GM21723 (cell line): ENCODE measurements around the gene PSD4.

Experiments
- ATAC-seq: cut with Tn5 transposase; IDR thresholded peaks from one replicate; pipeline ENCODE4 v1.9.1; 2021; ENCODE audit warnings: mild to moderate bottlenecking, moderate library complexity; ENCODE audit not compliant: unreplicated experiment

The PSD4 gene

DNA sequence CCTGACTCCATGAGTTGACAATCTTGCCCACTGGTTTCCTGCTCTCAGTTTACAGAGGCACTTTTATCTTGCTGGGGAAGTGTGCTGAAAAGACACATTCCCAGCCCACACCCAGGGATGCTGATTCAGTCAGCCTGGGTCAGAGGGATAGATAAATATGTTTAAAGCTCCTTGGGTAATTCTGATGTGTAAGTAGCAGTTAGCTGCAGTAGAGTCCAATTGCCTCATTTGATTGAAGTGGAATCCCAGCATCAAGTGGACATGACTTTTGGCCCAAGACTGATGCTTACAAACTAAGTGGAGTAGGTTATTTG, 29.4 kb downstream of the PSD4 start:
- ATAC-seq: no peak

DNA sequence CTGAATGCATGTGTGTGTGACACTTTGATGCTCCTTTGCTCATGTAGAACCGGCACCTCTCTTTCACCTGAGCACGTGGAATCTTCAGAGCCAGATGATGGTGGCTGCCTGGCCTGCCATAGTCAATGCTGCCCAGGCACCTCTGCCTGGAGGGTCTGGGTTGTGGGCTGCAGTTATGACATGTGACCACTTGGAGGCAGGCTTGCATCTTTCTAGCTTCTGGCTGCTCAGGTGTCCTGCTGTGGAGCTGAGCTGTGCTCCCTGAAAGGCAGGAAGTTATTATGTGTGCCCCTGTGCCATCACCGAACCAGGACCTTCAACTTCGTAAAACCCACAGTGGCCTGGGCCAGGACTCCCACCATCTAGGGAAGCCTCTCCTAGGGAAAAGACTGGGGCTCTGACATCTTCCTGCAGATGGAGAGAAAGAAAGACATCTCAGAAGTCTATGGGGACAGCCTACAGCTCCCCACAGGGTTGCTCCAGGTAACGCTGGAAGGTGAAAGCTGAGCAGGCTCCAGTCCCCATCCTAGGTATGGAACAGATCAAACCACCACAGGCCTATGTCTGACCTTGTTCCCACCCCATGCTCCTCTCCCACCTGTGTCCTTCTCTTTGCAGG, 30.2 kb downstream of the PSD4 start:
- peak; percentile 69 for ATAC-seq

GRCh38 chr2:113206251-113206650, 32.5 kb downstream of the PSD4 start:
- ATAC-seq: no peak

- ATAC-seq: no peak
Measured at GRCh38 chr2:113207021-113207420, 33.2 kb downstream of the PSD4 start.

DNA sequence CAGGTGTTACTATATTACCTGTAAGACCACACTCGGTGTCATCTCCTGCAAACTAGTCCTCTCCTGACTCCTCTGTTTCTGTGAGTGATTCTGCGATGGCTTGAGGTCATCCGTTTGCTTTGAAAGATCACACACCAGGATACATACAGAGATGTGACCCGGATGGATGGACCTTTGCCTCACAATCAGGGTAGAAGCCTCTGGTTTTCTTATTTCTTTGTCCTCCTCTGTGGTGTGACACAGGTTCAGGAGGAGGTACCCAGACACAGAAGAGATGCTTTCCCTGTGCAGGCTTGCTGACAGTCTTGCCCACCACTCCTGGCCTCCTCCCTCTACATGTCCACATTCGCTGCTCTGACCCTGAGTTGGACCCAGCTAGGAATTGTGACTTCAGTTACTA, 34.6 kb downstream of the PSD4 start:
- no peak for ATAC-seq

DNA sequence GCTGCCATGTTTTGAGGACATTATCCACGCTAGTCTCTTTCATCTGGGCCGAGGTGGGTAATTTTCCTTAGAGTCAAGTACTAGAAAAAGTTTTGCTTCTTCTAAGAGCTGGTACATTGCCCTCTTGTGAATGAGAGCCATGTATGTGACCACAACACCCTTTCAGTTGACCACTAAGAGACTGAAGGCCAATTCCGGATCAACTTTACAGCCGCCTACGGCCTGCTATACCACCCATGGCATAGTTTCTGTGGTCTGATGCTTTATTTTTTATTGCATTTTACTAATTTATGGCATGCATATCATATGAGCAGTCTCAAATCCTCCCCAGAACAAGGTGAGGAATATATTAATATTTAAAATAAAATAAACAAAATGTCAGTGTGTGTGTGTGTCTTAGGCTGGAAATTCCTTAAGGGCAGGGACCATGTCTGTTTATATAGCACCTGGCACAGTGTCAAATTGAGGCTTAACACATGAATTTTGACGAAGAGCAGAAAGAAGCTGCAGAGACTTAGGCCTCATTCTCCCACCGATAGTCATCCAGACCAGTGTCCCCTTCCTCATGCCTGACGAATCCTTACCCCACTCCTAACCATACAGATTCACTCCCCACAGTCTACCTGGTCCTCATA, 35.4 kb downstream of the PSD4 start:
- ATAC-seq: no peak

DNA sequence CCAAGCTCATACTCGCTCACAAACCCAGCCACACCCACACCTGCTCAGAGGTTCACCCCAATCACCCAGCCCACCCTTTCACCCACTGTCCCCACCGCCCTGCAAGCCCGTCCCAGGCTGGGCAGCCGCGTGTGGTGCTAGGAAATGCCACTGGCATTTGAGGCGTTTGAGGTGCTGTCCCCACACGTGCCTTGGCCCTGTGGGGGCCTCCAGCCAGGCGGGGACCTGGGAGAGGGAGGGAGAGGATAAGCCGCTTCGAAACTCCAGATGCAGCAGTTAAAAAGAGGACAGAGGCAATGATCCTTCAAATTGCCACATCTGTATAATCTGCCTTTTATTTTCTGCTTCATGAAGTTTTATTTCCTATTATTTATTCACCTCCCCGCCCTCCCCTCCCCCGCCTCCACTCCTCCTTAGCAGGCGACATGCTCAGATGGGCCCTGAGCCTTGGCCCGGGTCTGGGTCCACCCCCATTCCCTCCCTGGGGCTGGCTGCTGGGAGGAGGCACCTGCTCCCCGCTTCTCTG, 35.9 kb downstream of the PSD4 start:
- no peak for ATAC-seq

DNA sequence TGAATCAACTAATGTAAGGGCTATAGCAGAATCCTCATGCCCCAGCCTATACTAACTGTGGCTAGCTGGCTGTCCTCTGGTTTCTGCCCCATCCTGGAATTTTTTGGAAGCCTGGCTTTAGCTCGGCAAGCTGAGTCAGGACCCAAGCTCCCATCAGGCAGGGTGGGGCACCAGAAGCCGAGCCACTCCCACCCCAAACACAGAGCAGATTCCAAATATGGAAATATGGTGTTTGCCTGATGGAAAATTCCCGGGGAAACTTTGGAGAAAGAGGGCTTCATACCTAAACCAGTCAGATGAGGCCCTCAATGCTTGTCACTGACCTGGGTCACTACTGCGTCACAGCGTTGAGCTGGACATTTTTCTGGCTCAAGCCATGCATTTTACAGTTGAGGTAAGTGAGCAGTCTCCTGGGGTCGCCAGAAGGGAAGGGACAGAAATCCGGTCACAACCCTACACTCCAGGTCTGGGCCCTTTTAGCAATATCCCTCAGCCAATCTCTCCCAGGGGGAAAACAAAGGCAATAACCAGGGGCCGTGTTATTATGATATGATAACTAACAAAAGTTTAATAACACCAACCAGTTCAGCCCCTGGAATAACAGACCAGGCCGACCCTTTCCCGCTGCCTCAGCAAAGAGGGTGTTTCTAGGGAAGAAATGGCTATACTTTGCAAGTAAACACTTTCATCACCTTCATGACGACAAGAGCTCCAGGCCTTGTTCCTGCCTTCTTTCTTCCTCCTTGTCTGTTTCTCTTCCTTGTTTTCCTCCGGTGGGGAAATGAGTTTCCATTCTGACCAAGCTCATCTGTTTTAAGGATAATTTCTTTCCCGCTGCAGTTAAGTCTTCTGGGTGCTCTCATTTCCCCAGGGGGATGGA, 37.7 kb downstream of the PSD4 start:
- no peak for ATAC-seq

DNA sequence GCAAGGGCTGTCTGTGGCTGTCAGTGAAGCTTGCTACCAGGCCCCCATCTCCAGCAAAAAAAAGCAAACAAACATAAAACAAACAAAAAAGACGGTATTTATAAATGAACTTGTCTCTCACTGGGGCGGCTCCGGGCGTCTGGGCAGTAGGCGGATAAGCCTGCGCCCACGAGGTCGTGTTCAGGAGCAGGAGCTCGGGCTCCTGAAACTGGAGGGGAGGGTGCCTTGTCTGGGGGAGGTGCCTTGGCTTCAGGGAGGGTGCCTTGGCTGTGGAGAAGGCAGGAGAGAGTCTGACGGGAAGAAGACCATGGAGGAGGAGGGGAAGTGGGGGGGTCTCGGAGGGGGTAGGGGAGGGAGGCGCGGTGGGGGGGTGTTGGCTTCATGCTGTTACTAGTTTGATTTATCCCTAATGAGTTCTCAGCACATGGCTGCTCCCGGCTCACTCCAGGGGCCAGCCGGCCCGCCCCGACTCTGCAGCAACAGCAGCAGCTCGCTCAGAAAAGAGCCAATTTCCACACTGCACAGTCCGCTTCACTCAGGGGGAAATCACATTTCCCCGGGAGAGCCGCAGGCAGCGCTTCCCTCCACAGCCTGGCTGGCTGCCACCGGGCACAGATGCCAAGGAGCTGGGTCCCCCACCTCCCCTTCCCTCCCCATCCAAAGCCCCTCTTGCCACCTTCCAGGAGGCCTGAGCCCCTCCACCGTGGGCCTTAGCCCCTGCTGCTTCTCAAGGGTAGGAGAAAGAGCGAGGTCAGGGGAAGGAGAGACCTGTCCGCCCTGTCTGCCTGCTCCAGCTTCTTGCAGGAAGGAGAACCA, 38.7 kb downstream of the PSD4 start:
- no peak for ATAC-seq

DNA sequence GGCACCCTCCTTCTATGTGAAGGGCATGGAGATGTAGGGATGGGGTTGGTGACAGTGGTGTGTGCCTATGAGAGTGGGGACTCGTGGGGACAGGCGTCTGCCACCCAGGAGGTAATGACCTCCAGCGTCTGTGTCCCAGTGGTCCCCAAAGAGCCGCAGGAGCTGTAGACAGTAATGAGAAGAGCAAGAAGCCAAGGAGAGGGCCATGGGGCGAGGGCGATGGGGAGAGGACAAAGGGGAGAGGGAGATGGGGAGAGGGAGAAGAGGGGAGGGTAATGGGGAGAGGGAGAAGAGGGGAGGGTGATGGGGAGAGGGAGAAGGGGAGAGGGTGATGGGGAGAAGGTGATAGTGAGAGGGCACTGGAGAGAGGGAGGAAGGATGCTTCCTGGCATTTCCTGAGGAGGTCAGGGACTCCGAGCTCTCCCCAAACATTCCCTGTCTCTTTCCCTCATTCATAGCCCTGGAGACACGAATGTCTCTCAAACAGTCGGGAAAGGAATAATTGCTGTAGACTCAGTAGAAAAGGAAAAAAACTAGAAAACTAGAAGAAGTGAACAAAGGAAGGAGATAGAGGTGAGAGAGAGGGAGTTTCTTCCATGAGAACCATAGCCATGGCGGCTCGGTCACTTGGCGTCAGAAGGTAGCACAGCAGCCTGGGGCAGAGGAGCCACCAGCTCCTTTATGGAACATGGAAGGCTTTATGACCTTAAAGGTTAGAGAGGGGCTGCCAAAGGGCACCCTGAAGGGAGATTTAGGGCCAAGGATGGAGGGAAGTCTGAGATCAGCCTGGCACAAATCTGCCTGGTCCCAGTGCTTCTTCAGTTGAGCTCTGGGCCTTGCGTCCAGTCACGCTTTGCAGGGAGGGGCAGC, 39.5 kb downstream of the PSD4 start:
- ATAC-seq: no peak

GRCh38 chr2:113214141-113214540, 40.4 kb downstream of the PSD4 start:
- no peak for ATAC-seq

- ATAC-seq: no peak
Measured at GRCh38 chr2:113215056-113215455, 41.3 kb downstream of the PSD4 start.

GRCh38 chr2:113216321-113216720, 42.5 kb downstream of the PSD4 start:
- ATAC-seq: no peak

- ATAC-seq: no peak
Measured at GRCh38 chr2:113216891-113217454, 43.2 kb downstream of the PSD4 start.

DNA sequence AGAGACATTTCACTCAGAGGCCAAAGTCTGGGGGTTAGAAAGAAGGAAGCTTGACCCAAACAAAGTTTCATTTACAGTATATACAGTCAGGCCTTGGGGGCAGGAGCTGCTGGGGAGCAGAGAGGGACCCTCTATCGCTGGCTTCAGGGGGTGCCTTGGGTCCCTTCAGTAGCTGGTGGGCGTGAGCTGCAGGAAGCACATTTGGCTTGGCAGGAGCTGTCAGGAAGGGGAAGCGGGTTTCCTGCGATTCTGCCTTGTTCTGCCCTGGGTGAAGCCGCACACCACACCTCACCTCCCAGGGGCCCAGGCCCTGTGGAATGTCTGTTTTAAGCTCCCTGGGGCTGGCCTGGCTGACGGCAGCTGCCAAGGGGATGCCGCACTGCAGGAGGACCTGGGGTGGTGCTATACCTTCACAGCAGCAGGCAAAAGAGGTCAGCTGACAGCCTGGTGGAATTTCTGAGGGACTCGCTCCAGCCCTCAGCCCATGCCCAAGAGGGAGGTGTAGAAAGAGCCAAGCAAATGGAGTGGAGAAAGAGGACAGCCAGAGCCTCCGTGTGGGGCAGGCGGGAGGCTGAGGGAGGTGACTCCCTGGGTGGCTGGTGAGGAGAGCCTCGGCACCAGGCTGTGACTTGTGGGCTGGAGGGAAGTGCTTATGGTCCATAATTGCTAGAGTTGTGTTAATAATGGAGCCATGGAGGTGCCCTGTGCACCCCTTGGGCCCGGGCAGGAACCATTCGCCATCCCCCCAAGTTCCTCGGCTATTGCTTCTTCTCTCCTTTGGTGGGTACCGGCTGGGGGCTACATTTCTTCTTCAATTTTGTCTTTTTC, 43.9 kb downstream of the PSD4 start:
- no peak for ATAC-seq

- ATAC-seq: no peak
Measured at GRCh38 chr2:113218283-113219091, 44.7 kb downstream of the PSD4 start.

DNA sequence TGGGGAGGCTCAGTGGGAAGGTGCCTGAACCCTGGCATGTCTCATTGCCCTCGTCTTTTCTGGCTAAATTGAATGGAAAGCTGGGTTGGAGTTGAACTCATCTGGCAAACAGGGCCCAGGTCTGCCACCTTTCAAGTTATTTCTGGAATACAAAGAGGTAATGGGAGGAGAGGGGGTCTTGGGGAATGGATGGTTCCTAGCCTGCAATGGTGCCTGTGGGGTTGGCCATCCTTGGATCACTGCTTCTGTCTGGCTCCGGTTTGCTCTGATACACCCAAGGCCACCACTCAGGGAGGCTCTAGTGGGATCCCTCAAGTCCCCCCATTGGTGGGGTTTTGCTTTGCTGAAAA, 45.3 kb downstream of the PSD4 start:
- ATAC-seq: no peak

- no peak for ATAC-seq
Measured at GRCh38 chr2:113219525-113219888, 45.7 kb downstream of the PSD4 start.
